ENCODE results near the gene TNFAIP3. TPM values are rescaled to one million over a fixed set of nuclear protein-coding genes. Genes with fewer than 3 reads are reported as not detected.

The TNFAIP3 gene
- total RNA-seq, 4 donors from 2014 or later: 21.6 to 48.4 (median 32.8) TPM

DNA sequence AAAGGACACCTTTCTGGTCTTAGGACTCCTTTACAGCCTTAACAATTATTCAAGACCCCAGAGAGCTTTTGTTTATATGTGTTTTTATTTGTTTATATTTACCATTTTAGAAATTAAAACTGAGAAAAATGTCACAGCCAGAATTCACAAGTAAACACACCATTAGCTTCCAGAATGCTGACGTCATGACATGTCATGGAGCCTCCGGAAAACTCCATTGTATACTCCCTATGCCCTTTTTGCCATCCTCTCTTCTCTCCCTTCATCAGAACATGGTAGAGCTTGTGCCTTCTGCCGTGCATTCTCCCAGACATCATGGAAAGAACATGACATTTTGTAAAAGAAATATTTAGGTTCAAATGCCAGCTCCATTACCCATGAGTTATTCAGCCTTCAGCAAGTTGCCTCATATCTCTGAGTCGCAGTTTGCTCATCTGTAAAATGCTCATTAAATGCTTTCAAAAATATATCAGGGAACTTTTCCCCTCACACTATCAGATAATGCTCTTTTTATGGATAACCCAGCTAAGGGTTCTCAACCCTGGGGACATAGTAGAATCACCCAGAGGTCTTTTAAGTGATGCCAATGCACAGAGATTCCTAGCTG lies 27.8 kb downstream of the TNFAIP3 start:
- Histone ChIP-seq H3K4me1 (no peaks in the 10 kb centered on the region), H3K27me3 (no peaks in the 10 kb centered on the region), H3K27ac (no peak overlapping the region), H3K36me3 (no peaks in the 10 kb centered on the region), H3K4me3 (no peak overlapping the region), H3K9me3 (no peaks in the 10 kb centered on the region)
- no peak for DNase-seq (ENCODE audit: low spot score in 2 of 2)
- TF ChIP-seq EP300 (IDR thresholded peaks at IDR 0.05) (no peak), POLR2A (IDR thresholded peaks at IDR 0.05) (no peak)
- TF ChIP-seq, protein P1, sequence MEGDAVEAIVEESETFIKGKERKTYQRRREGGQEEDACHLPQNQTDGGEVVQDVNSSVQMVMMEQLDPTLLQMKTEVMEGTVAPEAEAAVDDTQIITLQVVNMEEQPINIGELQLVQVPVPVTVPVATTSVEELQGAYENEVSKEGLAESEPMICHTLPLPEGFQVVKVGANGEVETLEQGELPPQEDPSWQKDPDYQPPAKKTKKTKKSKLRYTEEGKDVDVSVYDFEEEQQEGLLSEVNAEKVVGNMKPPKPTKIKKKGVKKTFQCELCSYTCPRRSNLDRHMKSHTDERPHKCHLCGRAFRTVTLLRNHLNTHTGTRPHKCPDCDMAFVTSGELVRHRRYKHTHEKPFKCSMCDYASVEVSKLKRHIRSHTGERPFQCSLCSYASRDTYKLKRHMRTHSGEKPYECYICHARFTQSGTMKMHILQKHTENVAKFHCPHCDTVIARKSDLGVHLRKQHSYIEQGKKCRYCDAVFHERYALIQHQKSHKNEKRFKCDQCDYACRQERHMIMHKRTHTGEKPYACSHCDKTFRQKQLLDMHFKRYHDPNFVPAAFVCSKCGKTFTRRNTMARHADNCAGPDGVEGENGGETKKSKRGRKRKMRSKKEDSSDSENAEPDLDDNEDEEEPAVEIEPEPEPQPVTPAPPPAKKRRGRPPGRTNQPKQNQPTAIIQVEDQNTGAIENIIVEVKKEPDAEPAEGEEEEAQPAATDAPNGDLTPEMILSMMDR (IDR thresholded peaks at IDR 0.05): no peak
- 73% methylated on average over 4 of the region's 4 CpGs for WGBS, 2 donors

DNA sequence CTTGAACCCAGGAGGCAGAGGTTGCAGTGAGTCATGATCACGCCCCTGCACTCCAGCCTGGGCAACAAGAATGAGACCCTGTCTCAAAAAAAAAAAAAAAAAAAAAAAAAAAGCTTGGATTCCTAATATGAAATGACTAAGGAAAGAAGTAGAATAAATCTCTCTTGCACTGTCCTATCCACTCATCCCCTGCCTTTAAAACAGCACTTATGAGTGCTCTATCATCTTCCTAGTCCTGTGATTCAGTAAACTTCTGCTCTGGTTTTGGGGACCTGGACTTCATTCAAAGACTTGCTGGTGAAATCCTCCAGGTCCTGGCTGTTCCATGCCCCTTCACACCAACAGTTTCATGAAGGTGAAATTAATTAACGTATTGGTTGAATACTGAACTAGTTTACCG lies 29.6 kb downstream of the TNFAIP3 start:
- Histone ChIP-seq H3K4me3 (no peak overlapping the region), H3K27ac (no peak overlapping the region), H3K27me3 (no peaks in the 10 kb centered on the region), H3K9me3 (no peaks in the 10 kb centered on the region), H3K4me1 (no peaks in the 10 kb centered on the region), H3K36me3 (no peaks in the 10 kb centered on the region)
- TF ChIP-seq POLR2A (IDR thresholded peaks at IDR 0.05) (no peak), EP300 (IDR thresholded peaks at IDR 0.05) (no peak)
- TF ChIP-seq, protein P1 (IDR thresholded peaks at IDR 0.05): no peak
- WGBS, 2 donors: 88 to 92% methylated on average over 3 of the region's 3 CpGs
- no peak for DNase-seq (ENCODE audit: low spot score in 2 of 2)

DNA sequence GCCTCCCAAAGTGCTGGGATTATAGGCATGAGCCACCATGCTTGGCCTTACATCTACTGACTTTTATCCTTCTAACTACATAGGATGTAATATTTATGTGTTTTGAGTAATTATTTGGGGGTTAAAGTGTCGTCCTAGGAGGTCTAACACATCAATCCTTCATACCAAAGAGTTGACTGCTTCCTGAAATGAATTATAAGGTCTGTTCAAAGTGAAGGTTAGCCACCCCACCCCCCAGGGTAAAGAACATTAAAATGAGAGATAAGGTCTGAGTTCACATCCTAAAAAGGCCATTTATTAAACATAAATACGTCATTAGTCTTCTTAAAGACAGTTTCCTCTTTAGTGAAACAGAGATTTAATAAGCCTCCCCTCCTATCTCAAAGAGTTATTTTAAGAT lies 33.8 kb downstream of the TNFAIP3 start:
- H3K36me3 ChIP-seq: no peaks in the 10 kb centered on the region
- no peak overlapping the region for H3K27ac ChIP-seq
- no peak overlapping the region for H3K4me3 ChIP-seq
- no peak for DNase-seq (ENCODE audit: low spot score in 2 of 2)
- TF ChIP-seq, protein P1 (IDR thresholded peaks at IDR 0.05): no peak
- TF ChIP-seq POLR2A (IDR thresholded peaks at IDR 0.05) (no peak), EP300 (IDR thresholded peaks at IDR 0.05) (no peak)
- H3K27me3 ChIP-seq: no peaks in the 10 kb centered on the region
- WGBS, 2 donors: 81 to 82% methylated on average over 2 of the region's 2 CpGs
- H3K9me3 ChIP-seq: no peaks in the 10 kb centered on the region
- H3K4me1 ChIP-seq: peaks cover 0 to 11% (median 5%) of the 10 kb centered on the region in 4 donors

DNA sequence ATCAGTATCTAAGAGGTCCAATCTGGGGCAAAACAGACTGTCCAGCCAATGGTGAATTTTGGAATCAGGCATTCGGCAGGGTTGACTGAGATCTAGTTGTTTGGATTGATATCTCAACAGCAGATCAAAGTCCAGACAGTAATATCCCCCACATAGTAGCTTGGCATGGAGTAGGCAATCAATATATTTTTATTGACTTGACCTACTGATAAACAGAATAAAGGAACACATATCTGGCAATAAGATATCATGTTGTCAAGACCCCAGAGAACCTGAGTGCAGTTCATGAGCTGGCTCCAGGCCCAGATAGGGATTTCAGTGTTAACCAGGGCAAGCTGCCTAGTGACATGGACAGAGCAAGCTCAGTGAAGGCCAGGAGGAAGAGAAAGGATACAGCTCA lies 34.4 kb downstream of the TNFAIP3 start:
- WGBS, 2 donors: 89 to 100% methylated on average over 1 of the region's 1 CpG
- no peaks in the 10 kb centered on the region for H3K9me3 ChIP-seq
- no peaks in the 10 kb centered on the region for H3K36me3 ChIP-seq
- no peak for DNase-seq (ENCODE audit: low spot score in 2 of 2)
- H3K4me1 ChIP-seq: peaks cover 0 to 11% (median 5%) of the 10 kb centered on the region in 4 donors
- no peak overlapping the region for H3K27ac ChIP-seq
- no peaks in the 10 kb centered on the region for H3K27me3 ChIP-seq
- TF ChIP-seq, protein P1 (IDR thresholded peaks at IDR 0.05): no peak
- TF ChIP-seq POLR2A (IDR thresholded peaks at IDR 0.05) (no peak), EP300 (IDR thresholded peaks at IDR 0.05) (no peak)
- no peak overlapping the region for H3K4me3 ChIP-seq

DNA sequence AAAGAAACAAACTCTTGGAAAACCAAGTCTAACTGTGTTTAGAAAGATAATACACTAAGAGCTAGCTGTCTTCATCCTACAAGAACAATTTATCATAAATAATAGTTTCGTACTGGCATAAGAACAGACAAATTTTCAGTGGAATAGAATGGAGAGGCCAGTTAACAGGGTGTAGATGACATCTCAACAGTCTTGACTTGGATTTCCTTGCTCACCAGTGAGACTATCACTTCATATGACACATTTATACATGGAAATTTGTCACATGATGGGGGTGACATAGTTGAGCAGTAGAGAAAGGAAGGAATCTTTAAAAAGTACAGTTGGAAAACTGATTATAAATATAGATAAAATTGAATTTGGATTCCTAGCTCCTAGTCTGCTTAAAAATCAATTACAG lies 35.6 kb downstream of the TNFAIP3 start:
- H3K27ac ChIP-seq: no peak overlapping the region
- no peaks in the 10 kb centered on the region for H3K27me3 ChIP-seq
- H3K9me3 ChIP-seq: no peaks in the 10 kb centered on the region
- 94 to 96% methylated on average over 1 of the region's 1 CpG for WGBS, 2 donors
- peaks cover 0 to 11% (median 5%) of the 10 kb centered on the region in 4 donors for H3K4me1 ChIP-seq
- no peak for DNase-seq (ENCODE audit: low spot score in 2 of 2)
- H3K4me3 ChIP-seq: no peak overlapping the region
- TF ChIP-seq, protein P1 (IDR thresholded peaks at IDR 0.05): no peak
- TF ChIP-seq EP300 (IDR thresholded peaks at IDR 0.05) (no peak), POLR2A (IDR thresholded peaks at IDR 0.05) (no peak)
- H3K36me3 ChIP-seq: no peaks in the 10 kb centered on the region

All from tibial nerve (tissue), 4 donors.